HepG2 (cell line): ENCODE data around the gene OGFR. TPM values are rescaled to one million over a fixed set of nuclear protein-coding genes. Genes with fewer than 3 reads are reported as not detected.

Experiments
- ARNTL ChIP-seq: sonication (generic); formaldehyde crosslinking; IDR thresholded peaks from 2 replicates; pipeline ENCODE4 v1.4.0; 2020; ENCODE audit warnings: mild to moderate bottlenecking, missing genetic modification reagents
- ATF7-NPFF ChIP-seq: sonication (generic); formaldehyde crosslinking; IDR thresholded peaks from 2 replicates; pipeline ENCODE4 v1.8.1; 2023; ENCODE audit warnings: mild to moderate bottlenecking, low read depth, missing genetic modification reagents, moderate library complexity
- CCAR2 ChIP-seq: fragments of 200-400 bp; formaldehyde crosslinking; optimal IDR thresholded peaks from 2 replicates; pipeline ENCODE3; 2018; ENCODE audit warnings: low read depth, mild to moderate bottlenecking, low read length, moderate library complexity
- EEA1 ChIP-seq: sonication (generic); formaldehyde crosslinking; IDR thresholded peaks from 2 replicates; pipeline ENCODE4 v1.5.1; 2020; ENCODE audit warnings: mild to moderate bottlenecking, missing genetic modification reagents, borderline replicate concordance
- ELF3 ChIP-seq: IDR thresholded peaks from 2 replicates; pipeline ENCODE4 v1.6.1; 2016; ENCODE audit warnings: missing genetic modification reagents, missing compliant biosample characterization
- GFI1 ChIP-seq: sonication (generic); formaldehyde crosslinking; IDR thresholded peaks from 2 replicates; pipeline ENCODE4 v1.5.0; 2020; ENCODE audit warnings: missing genetic modification reagents, mild to moderate bottlenecking, borderline replicate concordance
- GLI4 ChIP-seq: sonication (generic); formaldehyde crosslinking; IDR thresholded peaks from 2 replicates; pipeline ENCODE4 v1.5.1; 2020; ENCODE audit warnings: missing genetic modification reagents, mild to moderate bottlenecking, moderate library complexity, borderline replicate concordance
- NCOA1 ChIP-seq: sonication (generic); formaldehyde crosslinking; IDR thresholded peaks from 2 replicates; pipeline ENCODE4 v1.9.0; 2021; ENCODE audit warnings: missing genetic modification reagents
- NFE2 ChIP-seq: sonication (generic); formaldehyde crosslinking; IDR thresholded peaks from 2 replicates; pipeline ENCODE4 v1.4.0; 2020; ENCODE audit warnings: missing genetic modification reagents
- PRPF4 ChIP-seq: fragments of 200-400 bp; formaldehyde crosslinking; IDR thresholded peaks from 2 replicates; pipeline ENCODE4 v1.6.1; 2016; ENCODE audit warnings: low read length, low read depth; ENCODE audit not compliant: poor library complexity, severe bottlenecking
- TOE1 ChIP-seq: sonication (generic); formaldehyde crosslinking; IDR thresholded peaks from 2 replicates; pipeline ENCODE4 v1.4.0; 2020; ENCODE audit warnings: mild to moderate bottlenecking, missing genetic modification reagents
- ZBTB1 ChIP-seq: sonication (generic); formaldehyde crosslinking; IDR thresholded peaks from 2 replicates; pipeline ENCODE4 v1.4.0; 2020; ENCODE audit warnings: missing genetic modification reagents, borderline replicate concordance
- ZBTB21 ChIP-seq: sonication (generic); formaldehyde crosslinking; IDR thresholded peaks from 2 replicates; pipeline ENCODE4 v1.4.0; 2020; ENCODE audit warnings: missing genetic modification reagents
- ZBTB8A ChIP-seq: sonication (generic); formaldehyde crosslinking; IDR thresholded peaks from 2 replicates; pipeline ENCODE4 v1.4.0; 2020; ENCODE audit warnings: mild to moderate bottlenecking, low read depth, missing genetic modification reagents, borderline replicate concordance
- ZNF24 ChIP-seq: fragments of 450-650 bp; IDR thresholded peaks from 2 replicates; pipeline ENCODE4 v1.6.1; 2017; ENCODE audit warnings: antibody characterized with exemption, mild to moderate bottlenecking
- ZNF263 ChIP-seq: sonication (generic); formaldehyde crosslinking; IDR thresholded peaks from 2 replicates; pipeline ENCODE4 v1.4.0; 2020; ENCODE audit warnings: missing genetic modification reagents
- ZNF670 ChIP-seq: sonication (generic); formaldehyde crosslinking; IDR thresholded peaks from 2 replicates; pipeline ENCODE4 v1.8.0; 2022; ENCODE audit warnings: mild to moderate bottlenecking, missing genetic modification reagents, borderline replicate concordance
- ZNF790 ChIP-seq: sonication (generic); formaldehyde crosslinking; IDR thresholded peaks from 2 replicates; pipeline ENCODE4 v1.8.0; 2022; ENCODE audit warnings: missing genetic modification reagents, mild to moderate bottlenecking, borderline replicate concordance
- ZNF879 ChIP-seq: sonication (generic); formaldehyde crosslinking; IDR thresholded peaks from 2 replicates; pipeline ENCODE4 v1.8.1; 2023; ENCODE audit warnings: missing genetic modification reagents
- ZSCAN9 ChIP-seq: IDR thresholded peaks from 2 replicates; pipeline ENCODE4 v1.6.1; 2016; ENCODE audit warnings: borderline replicate concordance
- polyA plus RNA-seq, 8 experiments: library from polyadenylated mRNA; depleted of rRNA in 3 of 8; stranded (reverse) in 7 of 8; unstranded in 1 of 8; fragments of >200 nt; fragmentation: Illumina TruSeq in 4 of 8; extraction: Trizol in 4 of 8; gene quantifications; 2 replicates each; pipeline versions ENCODE4 v1.2.1 to v1.2.3, GENCODE V29; 2011 to 2016; ENCODE audit warnings: low read depth in 4 of 8, missing spikeins in 1 of 8, mixed read lengths in 1 of 8; ENCODE audit not compliant: insufficient read depth in 1 of 8
- total RNA-seq, 5 experiments: library from RNA; depleted of rRNA; stranded (reverse); fragments of >200 nt; fragmentation: Illumina TruSeq; extraction: Trizol; gene quantifications; 2 replicates each; pipeline ENCODE4 v1.2.3, GENCODE V29; 2016; ENCODE audit warnings: low read depth in 1 of 5
- TF ChIP-seq, protein P1 (sequence below): IDR thresholded peaks from 2 replicates; pipeline ENCODE4 v1.6.1; 2016; ENCODE audit warnings: missing compliant biosample characterization, missing genetic modification reagents, borderline replicate concordance
- TF ChIP-seq, protein P2 (sequence below): sonication (generic); formaldehyde crosslinking; IDR thresholded peaks from 2 replicates; pipeline ENCODE4 v1.9.0; 2021; ENCODE audit warnings: missing genetic modification reagents, mild to moderate bottlenecking, borderline replicate concordance
- TF ChIP-seq, protein P3 (sequence below): sonication (generic); formaldehyde crosslinking; conservative IDR thresholded peaks from 2 replicates; pipeline ENCODE4 v1.8.0; 2022; ENCODE audit warnings: mild to moderate bottlenecking, moderate library complexity, missing genetic modification reagents
- TF ChIP-seq, protein P4 (sequence below): sonication (generic); formaldehyde crosslinking; IDR thresholded peaks from 2 replicates; pipeline ENCODE4 v1.4.0; 2020; ENCODE audit warnings: missing genetic modification reagents, mild to moderate bottlenecking, borderline replicate concordance

The OGFR gene
- total and polyA plus RNA-seq, 2 of the 13 experiments (the other 11 are each of a cell fraction or from before 2014, with no cell fraction given) = 47.7 to 81.8 TPM

DNA sequence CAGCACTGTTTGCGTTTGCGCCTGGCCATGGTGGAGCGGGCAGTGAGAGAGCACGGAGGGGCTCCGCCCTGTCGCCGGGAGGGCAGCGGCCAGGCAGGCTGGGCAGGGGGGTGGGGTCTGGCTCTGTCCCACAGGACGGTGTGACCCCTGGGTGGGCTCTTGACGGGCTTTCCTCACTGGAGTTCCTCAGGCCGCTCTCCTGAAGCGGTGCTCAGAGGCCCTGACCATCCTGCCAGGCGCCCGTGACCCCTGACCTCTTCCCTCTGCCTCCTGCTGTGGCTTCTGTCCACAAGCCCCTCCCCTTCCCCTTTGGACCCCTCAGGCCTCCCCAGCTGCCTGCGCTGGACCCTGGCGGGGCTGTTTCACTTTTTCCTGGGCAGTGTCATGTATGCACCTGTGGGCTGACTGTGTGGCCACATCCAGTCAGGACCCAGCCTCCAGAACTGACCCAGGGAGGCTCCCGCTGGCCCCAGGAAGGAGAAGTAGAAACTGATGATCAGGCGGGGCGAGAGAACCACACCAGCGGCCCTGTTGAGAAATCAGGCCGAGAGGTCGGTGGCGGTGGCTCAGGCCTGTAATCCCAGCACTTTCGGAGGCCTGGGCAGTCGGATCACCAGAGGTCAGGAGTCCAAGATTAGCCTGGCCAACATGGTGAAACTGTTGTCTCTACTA, 1.2 kb downstream of the OGFR start (continued):
- TF ChIP-seq, protein P1, sequence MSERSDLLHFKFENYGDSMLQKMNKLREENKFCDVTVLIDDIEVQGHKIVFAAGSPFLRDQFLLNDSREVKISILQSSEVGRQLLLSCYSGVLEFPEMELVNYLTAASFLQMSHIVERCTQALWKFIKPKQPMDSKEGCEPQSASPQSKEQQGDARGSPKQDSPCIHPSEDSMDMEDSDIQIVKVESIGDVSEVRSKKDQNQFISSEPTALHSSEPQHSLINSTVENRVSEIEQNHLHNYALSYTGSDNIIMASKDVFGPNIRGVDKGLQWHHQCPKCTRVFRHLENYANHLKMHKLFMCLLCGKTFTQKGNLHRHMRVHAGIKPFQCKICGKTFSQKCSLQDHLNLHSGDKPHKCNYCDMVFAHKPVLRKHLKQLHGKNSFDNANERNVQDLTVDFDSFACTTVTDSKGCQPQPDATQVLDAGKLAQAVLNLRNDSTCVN (CRISPR knock-in tag) = peak; percentile 57; the same call in 1 of the 2 replicates
- TF ChIP-seq EEA1 (CRISPR knock-in tag) = peak; percentile 68
- TF ChIP-seq ZBTB8A (CRISPR knock-in tag) = peak; percentile 70; the same call in 1 of the 2 replicates
- TF ChIP-seq GFI1 (CRISPR knock-in tag) = 0 out of 2 replicates have a peak, but pooled peaks have one; percentile 58
- TF ChIP-seq ZNF670 = peak; percentile 90
- no peak for TF ChIP-seq CCAR2
- peak; percentile 11 for TF ChIP-seq ZBTB21 (CRISPR knock-in tag)
- TF ChIP-seq ZNF263 (CRISPR knock-in tag) = peak; percentile 75
- TF ChIP-seq NCOA1 (CRISPR knock-in tag) = peak; percentile 86
- no peak for TF ChIP-seq NFE2
- no peak; the same call in 1 of the 2 replicates for TF ChIP-seq ZBTB1
- TF ChIP-seq ELF3 (CRISPR knock-in tag) = peak; percentile 76; the same call in 1 of the 2 replicates
- no peak; the same call in 1 of the 2 replicates for TF ChIP-seq ZNF790
- TF ChIP-seq, protein P2, sequence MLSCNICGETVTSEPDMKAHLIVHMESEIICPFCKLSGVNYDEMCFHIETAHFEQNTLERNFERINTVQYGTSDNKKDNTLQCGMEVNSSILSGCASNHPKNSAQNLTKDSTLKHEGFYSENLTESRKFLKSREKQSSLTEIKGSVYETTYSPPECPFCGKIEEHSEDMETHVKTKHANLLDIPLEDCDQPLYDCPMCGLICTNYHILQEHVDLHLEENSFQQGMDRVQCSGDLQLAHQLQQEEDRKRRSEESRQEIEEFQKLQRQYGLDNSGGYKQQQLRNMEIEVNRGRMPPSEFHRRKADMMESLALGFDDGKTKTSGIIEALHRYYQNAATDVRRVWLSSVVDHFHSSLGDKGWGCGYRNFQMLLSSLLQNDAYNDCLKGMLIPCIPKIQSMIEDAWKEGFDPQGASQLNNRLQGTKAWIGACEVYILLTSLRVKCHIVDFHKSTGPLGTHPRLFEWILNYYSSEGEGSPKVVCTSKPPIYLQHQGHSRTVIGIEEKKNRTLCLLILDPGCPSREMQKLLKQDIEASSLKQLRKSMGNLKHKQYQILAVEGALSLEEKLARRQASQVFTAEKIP (CRISPR knock-in tag) = no peak
- TF ChIP-seq ZNF879 (CRISPR knock-in tag) = peak; percentile 95
- TF ChIP-seq ARNTL = peak; percentile 79
- TF ChIP-seq, protein P3, sequence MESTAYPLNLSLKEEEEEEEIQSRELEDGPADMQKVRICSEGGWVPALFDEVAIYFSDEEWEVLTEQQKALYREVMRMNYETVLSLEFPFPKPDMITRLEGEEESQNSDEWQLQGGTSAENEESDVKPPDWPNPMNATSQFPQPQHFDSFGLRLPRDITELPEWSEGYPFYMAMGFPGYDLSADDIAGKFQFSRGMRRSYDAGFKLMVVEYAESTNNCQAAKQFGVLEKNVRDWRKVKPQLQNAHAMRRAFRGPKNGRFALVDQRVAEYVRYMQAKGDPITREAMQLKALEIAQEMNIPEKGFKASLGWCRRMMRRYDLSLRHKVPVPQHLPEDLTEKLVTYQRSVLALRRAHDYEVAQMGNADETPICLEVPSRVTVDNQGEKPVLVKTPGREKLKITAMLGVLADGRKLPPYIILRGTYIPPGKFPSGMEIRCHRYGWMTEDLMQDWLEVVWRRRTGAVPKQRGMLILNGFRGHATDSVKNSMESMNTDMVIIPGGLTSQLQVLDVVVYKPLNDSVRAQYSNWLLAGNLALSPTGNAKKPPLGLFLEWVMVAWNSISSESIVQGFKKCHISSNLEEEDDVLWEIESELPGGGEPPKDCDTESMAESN (CRISPR knock-in tag) = peak; percentile 87
- peak; percentile 72 for TF ChIP-seq ZSCAN9 (CRISPR knock-in tag)
- TF ChIP-seq PRPF4 = no peak
- peak; percentile 2; the same call in 1 of the 2 replicates for TF ChIP-seq ATF7-NPFF (CRISPR knock-in tag)
- TF ChIP-seq GLI4 = peak; percentile 67; the same call in 1 of the 2 replicates
- TF ChIP-seq, protein P4, sequence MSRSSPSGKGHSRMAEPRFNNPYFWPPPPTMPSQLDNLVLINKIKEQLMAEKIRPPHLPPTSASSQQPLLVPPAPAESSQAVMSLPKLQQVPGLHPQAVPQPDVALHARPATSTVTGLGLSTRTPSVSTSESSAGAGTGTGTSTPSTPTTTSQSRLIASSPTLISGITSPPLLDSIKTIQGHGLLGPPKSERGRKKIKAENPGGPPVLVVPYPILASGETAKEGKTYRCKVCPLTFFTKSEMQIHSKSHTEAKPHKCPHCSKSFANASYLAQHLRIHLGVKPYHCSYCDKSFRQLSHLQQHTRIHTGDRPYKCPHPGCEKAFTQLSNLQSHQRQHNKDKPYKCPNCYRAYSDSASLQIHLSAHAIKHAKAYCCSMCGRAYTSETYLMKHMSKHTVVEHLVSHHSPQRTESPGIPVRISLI (CRISPR knock-in tag) = peak; percentile 45; the same call in 1 of the 2 replicates
- 0 out of 2 replicates have a peak, but pooled peaks have one; percentile 60 for TF ChIP-seq TOE1 (CRISPR knock-in tag)
- no peak; the same call in 1 of the 2 replicates for TF ChIP-seq ZNF24
